SHP77 (cell line): Measurements from ENCODE around the gene CD7.

ENCODE experiments used
- DNase-seq, 2 experiments: peaks; one replicate each; lab custom pipeline; 2025; lab: John Stamatoyannopoulos, UW

Gene CD7

DNA sequence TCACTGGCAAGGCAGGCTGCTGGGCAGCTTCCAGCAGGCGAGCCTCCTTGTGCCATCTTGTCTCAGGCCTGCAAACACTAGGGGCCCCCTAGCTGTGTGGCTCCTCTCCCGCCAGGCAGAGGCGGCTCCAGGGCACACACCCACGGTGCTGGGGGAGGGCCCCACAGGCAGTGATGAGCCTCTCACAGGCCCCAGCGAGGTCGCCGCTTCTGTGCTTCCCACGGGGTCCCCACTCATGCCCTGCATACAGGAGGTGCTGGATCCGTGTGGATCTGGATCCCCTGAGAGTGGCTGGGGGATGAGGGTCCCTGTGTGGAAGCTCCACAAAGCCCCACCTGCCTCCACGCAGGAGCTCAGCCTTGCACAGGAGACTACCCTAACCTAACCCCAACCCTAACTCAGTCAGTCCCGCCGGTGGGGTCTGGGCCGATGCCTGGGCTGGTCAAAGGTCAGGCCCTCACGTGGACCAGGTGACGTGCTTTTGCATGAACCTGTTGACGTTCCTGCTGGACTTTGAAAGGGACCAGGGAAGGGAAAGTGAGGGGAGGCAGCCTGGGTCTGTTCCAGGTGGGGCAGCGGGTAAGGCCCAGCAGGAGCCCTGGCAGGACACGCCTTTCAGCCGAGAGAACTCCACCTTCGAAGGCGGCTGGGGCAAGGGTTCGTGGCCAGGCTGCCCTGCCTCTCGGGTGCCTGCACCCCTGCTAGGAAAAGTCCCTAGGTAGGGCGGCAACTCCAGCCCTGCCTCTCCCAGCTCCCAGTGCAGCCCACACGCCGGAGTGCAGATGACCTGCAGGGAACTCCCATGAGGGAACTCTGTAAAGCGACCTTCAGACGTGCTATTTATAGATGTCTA, 11.0 kb upstream of the CD7 start:
- no peak for DNase-seq

DNA sequence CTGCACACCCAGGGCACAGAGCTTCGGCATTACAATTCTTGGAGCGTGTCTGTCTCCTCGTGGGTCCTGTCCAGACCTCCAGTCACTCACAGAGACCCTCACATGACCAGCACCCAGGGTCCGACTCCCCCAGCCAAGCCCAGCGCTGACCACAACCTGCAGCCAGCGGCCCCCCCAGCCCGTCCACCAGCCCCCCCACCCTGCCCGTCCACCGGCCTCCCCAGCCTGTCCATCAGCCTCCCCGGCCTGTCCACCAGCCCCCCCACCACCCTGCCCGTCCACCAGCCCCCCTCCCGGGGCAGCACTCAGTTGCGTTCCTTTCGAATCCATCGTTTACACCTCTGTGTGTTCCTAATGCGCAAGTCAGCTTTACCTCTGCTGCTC, 10.3 kb upstream of the CD7 start:
- no peak for DNase-seq

DNA sequence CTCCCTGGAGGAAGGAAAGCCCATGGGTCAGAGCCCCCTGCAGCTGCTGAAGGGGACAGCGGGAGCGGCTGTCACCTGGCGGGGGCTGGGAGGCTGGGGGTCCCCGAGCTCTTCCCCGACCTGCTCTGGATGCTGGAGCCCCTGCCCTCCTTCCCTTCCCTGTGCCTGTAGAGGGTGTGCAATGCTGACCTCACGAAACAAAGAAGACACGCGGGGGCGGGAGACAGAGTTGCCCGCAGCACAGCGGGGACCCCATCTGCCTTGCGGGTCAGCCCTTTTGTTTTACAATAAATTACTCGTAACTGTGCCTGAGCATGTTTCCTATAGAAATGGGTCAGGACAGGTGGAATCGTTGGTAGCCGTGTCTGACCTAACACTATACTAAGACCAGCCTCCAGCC, 9.9 kb upstream of the CD7 start:
- no peak for DNase-seq

DNA sequence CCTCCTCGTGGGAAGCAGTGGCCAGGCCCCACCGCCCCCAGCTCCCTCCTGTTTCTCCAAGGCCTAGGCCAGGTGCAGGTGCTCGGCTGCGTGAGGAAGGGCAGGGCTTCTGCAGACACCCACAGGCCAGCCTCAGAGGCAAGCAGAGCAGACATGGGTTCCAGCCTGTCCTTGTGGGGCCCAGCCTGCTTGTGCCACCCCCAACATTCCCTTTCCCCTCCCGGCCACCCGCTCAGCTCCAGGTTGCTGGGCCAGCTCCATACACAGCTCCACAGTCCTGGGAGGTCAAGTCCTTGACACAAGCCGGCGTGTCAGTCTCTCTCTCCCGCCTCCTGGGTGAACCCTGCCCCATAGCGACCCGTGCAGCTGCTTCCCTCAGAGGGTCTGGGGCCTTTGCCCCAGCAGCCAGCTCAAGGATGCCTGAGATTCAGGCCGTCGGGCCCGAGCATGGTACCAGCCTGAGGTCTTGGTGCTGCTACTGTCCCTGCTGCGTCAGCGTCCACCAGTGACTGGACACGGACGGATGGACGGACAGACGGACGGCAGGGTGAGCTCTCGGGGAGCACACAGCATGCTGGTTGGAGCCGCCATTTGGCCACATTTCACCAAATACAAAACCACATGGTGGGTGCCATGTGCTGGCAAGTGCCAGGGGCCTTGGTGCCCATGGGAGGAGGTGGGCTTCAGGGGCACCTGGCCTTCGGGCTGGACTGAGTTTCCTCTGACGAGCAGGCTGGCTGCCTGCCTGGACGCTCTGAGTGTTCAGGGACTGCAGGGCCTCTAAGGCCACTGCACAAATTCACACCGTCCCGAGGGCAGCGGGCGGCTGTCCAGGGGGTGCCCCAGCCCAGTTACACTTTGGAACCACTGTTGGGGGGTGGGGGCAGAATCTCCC, 8.1 kb upstream of the CD7 start:
- no peak for DNase-seq

DNA sequence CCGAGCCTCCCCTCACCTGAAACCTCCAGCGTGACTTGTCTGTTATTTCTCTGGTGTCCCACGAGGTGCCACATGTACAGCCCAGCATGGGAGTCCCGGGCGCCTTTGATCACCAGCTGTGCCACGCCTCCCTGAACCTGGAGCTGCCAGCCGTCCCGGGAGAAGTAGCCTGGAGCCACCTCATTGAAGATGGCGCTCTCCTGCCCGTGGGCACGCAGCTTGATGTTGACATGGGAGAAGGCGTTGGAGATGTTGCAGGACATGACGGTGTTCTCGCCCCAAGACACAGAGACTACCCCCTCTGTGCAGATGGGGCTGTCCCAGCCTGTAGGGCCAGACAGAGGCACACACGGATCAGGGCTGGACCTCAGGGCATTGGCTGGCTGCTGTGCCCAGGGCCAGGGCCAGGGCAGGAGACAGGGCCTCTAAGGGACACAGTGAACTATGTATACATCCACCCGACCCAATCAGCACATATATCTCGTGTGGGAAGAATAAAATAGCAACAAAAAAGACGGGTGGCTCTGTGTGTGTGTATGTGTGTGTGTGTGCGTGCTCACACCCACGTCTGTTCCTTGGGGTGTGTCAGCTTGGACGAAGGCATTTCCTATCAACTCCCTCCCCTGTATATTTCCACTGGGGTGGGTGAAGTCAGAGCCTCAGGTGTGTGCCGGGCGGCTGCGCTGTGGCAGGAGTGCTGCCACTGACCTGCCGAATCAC, 7.3 kb upstream of the CD7 start:
- DNase-seq = no peak

DNA sequence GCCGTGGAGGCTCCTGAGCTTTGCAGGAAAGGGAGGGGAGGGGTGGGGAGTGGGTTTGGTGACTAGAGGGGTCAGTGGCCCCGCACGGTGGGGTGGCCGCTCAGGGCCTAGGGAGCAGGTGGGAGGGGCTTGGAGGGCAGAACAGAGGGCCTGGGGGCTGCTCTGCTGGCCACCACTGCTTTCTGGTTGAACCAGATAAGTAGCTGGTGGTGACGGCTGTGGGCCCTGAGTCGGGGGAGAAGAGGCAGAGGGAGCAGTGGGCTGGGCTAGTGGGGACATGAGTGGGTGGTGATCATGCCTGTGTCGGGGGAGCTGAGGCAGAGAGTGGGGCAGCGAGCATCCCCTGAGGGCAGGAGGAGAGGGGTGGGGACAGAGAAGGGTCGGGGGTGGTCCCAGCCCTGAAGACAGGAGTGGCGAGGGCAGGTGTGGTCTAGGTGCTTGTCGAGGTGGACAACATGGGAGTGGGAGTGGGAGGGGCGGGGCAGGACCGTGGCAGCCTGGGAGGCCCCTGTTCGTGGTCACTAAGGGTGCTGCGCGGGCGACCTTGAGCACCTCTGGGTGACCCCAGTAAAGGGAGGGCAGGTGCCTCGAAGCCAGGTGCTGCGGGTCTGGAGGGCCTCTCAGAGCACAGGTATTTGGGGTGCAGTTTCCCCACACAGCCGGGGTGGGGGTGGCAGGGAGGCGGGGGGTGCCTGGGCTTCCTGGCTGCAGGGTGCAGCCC, 6.3 kb upstream of the CD7 start:
- DNase-seq = no peak

DNA sequence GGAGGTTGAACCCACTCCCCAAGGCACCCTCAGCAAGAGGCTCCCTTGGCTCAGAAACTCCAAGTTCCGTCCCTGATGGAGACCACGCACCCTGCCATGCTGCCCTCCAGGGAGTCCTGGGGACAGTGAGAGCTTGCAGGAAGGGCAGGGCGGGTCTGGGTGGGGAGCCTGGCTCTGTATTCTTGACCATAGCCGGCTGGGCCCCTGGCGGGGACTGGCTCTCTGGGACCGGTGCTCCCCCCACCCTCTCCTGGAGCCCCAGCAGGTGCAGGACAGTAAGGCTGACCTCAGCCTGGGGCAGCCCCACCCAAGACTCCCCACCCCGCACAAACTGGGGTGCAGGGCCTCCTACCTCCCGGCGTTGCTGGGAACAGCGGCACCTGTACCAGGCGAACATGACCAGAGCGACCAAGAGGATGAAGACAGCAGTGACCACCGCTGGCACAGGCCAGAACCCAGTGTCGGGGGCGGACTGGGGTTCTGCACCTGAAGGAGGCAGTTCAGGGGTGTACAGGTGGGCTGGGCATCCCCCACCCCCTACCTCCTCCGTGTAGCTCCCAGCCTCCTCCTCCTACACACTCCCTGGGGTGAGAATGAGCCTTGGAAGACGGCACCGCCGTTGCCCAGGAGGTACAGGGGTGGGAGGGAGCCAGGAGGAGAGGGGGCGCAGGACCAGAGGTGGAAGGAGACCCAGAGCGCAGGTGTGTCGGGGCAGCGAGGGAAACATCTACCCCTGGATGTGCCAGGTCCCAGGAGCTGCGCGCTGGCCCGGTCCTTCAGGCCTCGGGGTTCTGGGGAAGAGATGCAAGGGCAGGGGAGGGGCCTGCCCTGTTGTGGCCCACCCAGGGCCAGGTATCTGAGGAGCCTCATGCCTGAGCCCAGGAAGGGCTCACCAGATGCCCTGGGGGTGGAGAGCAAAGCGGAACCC, 5.4 kb upstream of the CD7 start:
- no peak for DNase-seq

DNA sequence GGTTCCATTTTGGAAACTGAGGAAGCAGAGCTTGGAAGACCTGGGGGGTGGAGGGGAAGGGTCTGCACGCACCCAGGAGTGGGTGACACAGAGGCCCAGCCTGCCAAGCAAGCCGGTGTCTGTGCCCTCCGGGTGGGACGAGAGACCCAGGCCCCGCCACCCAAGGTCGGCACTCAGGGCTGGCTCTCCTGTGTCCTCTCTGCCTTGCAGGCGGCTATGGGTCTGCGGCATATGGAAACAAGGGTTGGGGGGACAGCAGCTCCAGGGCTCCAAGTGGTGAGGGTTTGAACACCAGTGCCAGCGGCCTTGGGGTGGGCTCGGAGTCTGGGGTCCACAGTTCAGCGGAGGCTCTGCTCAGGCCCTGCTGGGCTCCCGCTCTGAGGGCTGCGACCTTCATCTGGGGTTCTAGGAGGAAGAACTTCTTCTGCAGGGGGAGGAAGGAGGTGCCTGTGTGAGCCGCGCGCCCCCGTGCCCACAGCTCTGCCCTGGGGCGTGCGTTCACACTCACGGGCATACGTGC, 4.6 kb upstream of the CD7 start:
- no peak for DNase-seq

DNA sequence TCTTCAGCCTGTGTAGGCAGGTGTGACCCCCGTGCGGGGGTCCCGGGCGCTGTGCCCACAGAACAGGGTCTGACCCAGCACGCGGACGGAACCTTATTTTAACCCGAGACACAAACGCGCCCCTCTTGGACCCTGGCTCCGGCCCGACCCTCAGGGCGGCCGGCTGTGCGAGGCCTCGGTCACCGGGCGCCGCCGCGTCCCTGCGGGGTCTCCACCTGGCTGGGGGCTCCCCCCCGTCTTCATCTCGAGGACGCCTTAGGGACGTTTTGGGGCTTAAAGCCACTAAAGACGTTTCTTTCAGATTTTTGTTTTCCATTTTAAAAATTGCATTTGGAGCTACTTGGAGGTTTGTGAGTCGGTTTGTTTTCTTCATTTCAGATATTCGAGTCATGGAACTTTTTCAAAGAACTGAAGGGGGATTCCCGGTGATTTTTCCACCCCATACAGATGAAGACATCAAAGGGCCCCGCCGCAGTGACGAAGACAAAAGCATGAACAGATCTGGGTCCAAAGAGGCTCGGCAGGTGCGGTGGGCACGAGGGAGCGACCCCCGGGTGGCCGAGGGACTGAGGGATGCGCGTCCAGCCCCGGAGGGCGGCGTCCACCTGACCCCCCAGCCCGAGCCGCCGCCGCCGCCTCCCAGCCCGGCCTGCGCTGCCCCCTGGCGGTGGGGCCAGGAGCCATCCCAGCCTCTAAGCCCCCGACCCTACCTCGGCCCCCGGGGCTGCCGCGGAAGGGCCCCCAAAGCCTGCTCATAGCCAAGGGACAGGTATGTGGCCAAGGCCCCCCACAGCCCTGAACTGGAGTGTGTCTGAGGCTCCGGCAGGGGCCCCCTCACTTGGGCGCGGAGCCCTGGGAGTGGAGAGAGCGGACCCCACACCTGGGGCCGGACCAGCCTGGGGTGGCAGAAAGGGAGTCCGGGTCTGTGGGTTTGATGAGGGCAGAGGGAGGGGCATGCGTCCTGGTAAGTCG, 3.8 kb upstream of the CD7 start:
- no peak for DNase-seq

DNA sequence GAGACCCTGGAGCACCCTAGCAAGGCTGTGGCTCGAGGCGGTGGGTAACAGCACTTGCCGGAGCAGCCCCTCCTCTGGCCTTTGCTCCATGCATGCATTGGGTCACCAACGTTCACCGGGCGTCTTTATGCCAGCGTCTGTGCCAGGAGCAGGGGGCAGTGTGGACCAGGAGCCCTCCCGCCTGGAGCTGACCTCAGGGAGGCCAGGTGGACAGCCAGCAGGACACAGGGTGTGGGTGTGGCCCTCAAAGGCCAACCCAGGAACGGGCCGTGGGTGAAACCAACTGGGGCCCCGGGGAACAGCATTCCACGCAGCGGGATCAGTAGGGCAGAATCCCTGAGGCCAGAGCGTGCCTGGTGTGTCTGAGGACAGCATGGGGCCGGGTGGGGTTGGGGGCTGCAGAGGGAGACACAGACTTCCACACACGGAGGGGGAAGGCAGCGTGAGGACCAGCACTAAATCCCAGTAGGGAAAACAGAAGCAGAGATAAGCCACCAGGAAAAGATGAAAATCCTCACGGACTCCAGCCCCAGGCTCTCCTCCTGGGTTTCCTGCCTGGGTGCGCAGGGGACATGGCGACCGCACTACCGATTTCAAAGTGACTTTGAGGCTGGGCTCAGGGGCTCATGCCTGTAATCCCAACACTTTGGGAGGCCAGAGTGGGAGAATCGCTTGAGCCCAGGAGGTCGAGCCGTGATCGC, 2.9 kb upstream of the CD7 start:
- no peak for DNase-seq

DNA sequence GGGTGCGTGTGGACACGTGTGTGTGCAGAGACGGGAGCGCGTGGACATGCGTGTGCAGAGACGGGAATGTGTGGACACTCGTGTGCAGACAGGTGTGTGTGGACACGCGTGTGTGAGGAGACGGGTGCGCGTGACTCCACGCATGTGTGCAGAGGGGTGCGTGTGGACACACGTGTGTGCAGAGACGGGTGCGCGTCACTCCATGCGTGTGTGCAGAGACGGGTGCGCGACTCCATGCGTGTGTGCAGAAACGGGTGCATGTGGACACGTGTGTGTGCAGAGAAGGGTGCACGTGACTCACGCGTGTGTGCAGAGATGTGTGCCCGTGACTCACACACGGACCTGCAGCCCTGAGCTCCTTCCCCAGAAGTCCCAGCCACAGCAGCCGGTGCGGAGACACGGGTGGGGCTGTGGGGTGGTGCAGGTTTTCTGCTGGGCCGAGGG, 2.2 kb upstream of the CD7 start:
- no peak for DNase-seq

DNA sequence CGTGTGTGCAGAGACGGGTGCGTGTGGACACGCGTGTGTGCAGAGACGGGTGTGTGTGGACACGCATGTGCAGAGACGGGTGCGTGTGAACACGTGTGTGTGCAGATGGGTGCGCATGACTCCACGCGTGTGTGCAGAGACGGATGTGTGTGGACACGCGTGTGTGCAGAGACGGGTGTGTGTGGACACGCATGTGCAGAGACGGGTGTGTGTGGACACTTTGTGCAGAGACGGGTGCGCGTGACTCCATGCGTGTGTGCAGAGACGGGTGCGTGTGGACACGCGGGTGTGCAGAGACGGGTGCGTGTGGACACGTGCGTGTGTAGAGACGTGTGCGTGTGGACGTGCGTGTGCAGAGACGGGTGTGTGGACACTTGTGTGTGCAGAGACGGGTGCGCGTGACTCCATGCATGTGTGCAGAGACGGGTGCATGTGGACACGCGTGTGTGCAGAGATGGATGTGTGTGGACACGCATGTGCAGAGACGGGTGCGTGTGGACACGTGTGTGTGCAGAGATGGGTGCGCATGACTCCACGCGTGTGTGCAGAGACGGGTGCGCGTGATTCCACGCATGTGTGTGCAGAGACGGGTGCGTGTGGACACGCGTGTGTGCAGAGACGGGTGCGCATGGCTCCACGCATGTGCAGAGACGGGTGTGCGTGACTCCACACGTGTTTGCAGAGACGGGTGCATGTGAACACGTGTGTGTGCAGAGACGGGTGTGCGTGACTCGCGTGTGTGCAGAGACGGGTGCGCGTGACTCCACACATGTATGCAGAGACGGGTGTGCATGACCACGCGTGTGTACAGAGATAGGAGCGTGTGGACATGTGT, 1.6 kb upstream of the CD7 start:
- DNase-seq = no peak

DNA sequence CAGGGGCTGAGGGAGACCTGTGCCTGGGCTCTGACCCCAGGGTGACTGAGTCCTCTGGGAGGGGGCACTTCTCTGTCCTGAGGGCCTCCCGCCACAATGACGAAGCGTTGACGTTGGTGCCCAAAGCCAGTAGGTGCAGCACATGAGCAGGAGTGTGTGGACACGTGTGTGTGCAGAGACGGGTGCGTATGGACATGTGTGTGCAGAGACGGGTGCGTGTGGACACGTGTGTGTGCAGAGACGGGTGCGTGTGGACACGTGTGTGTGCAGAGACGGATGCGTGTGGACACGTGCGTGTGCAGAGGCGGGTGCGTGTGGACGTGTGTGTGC, 726 bp upstream of the CD7 start:
- no peak for DNase-seq

DNA sequence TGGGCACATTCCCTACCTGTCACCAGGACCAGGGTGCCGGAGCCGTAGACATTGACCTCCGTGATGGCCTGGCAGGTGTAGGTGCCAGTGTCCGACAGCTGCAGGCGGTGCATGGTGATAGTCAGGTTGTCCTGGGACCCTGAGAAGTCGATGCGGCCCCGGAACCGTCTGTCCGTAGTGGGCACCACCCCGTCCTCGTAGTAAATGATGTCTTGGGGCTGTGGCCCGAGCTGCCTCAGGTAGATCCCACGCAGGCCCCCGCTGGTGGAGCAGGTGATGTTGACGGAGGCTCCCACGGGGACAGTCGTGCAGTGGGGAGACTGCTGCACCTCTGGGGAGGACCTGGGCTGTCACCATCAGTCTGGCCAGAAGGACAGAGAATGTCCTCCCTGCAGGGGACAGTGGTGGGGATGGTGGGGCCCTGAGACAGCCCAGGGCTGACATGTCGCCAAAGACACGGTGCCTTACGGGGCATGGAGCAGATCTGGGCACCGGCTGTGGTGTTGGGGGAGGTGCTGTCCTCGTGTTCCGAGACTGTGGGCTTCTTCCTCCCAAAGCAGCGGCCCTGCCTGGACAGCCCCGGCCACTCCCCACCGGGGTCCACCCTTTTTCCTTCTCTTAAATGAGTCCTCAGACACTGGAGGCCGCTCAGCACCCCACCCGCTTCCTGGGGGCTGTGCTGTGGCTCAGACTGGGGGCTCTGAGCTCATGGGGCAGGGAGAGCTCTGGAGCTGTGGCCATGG, 586 bp downstream of the CD7 start:
- DNase-seq = no peak

DNA sequence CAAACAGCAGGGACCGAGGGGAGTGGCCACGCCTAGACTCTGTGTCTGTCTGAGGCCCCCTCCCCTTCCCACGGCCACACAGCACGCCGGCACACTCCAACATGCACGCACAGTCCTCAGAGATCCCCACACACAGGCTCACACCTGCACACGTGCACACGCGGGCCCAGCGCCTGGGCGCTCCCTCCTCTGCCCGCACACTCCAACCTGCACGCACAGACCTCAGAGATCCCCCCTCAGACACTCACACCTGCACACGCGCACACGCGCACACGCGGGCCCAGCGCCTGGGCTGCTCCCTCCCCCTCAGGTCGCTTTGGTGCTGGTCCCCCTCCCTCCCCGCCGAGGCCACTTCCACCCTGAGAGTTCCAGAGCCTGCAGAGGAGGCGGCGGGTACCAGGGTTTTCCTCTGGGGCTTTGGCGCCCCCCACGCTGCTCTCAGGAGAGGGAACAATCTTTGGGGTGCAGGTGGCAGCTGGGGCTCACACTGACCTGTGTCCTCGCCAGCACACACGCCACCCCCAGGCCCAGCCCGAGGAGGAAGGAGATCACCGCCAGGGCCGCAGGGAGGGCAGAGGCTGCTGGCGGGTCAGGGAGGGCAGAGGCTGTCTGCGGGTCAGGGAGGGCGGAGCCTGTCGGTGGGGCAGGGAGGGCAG, 1.6 kb downstream of the CD7 start:
- no peak for DNase-seq

DNA sequence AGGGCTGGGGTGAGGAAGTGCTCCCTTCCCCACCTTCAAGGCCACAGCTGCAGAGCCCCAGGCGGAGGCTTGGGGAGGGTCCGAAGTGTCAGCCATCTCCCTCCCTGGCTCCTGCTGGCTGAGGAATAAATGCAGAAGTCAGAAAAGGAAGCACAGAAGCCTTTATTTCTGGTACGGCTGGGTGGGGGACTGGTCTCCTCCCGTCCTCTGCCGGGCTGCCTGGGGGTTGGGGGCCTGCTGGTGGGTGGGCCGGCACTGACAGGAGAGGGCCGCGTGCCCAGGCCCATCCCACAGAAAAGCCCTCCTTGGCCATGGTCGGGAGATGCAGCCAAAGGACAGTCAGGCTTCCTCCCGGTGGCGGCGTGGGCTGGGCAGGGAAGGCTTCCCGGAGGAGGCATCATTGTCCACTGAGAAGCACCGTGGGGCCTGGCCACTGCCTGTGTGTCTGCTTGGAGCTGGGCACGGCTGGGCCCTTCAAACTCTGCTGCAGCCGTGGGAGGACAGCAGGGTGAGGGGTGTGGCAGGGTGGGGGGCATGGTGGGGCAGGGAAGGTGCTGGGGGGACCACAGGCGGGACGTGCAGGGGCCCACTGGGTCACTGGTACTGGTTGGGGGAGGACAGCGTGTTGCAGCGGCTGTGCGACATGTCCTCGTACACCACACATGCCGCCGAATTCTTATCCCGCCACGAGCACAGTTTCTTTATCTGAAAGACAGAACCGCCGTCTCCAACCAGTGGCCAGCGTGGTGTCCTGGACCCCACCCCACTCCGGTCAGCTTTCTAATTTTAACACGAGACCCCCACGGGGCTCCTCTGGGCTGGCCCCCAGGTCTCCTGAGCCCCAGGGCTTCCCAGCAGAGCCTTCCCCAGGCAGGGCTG, 2.4 kb downstream of the CD7 start:
- no peak for DNase-seq
